Activated naive CD8-positive, alpha-beta T cell treated with anti-CD3 and anti-CD28 coated beads for 36 hours (primary cell): ENCODE results near the gene MGAT1. TPM values are rescaled to one million over a fixed set of nuclear protein-coding genes. Genes with fewer than 3 reads are reported as not detected.
A peak's percentile ranks its signal among the peaks of the same experiment; 100 is the strongest.

Experiments
- DNase-seq: peaks from one replicate; pipeline ENCODE4 v3.0.0; 2021
- H3K27ac Mint-ChIP-seq: one replicate; pipeline ENCODE4 v1.8.0; 2022; ENCODE audit warnings: mild to moderate bottlenecking, moderate library complexity, mixed read lengths
- H3K27me3 Mint-ChIP-seq: one replicate; pipeline ENCODE4 v1.8.0; 2022; ENCODE audit warnings: mild to moderate bottlenecking, mixed read lengths
- H3K36me3 Mint-ChIP-seq: one replicate; pipeline ENCODE4 v1.8.0; 2021; ENCODE audit warnings: mild to moderate bottlenecking, mixed read lengths
- H3K4me1 Mint-ChIP-seq: one replicate; pipeline ENCODE4 v1.8.0; 2021; ENCODE audit warnings: mixed read lengths
- H3K4me3 Mint-ChIP-seq: one replicate; pipeline ENCODE4 v1.8.0; 2022; ENCODE audit warnings: mild to moderate bottlenecking, moderate library complexity, mixed read lengths
- H3K9me3 Mint-ChIP-seq: one replicate; pipeline ENCODE4 v1.8.0; 2022; ENCODE audit warnings: mixed read lengths
- total RNA-seq, 2 experiments: library from RNA; stranded (reverse); gene quantifications; one replicate each; pipeline ENCODE4 v1.2.3, GENCODE V29; 2021

MGAT1 gene
- total RNA-seq = 100 to 1,000 TPM in 1 of 2 experiments, 10 to 100 TPM in 1; 99.1 to 101 TPM

DNA sequence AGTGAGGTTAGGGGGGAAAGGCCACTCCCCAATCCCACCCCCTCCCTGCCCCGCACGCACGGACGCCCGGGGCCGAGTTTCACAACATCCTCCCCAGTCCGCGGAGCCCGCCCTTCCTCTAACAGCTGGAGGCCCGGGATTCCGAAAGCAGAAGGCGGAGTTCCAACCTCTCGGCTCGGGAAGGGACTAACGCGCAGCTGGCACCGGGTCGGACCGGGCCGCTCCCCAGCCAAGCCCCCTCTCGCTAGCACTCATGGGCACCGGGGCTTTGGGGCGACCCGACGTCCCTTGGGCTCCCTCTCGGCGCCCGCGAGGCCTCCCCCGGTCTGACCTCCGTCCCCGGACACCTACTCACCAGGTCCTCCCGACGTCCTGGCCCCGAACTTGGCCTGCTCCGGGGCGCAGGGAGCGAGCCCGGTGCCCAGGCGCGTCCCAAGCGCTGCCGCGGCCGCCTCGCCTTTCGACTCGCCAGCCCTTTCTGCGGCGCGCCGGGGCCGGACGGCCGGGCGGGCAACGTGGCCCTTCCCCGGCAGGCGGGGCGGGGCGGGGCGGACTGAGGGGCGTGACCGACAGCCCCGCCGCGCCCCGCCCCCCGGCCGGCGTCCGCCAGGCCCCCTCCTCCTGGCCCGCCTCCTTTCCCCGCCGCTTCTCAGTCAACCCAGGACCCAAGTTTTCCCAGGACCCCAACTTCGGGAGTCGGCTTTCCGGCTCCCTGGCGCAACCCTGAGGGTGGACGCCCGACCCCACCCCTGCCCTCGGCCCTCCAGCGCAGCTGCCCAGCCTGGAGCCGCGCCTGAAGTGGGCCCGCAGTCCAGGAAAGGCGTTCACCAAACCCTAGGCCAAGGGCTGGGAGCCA is at the start of gene MGAT1:
Gene MGAT1, minus strand, starts transcription at position 482 of the 856 bp plus-strand sequence. CDS start 9,835 bp downstream, outside the sequence.
- Mint-ChIP-seq H3K36me3 (peaks cover 66% of the 10 kb centered on the region), H3K27ac (peak within 1 kb of the TSS; percentile 91), H3K4me1 (peaks cover 74% of the 10 kb centered on the region), H3K27me3 (no peaks in the 10 kb centered on the region), H3K4me3 (peak within 1 kb of the TSS; percentile 90), H3K9me3 (no peaks in the 10 kb centered on the region)
- peak; percentile 84 for DNase-seq

DNA sequence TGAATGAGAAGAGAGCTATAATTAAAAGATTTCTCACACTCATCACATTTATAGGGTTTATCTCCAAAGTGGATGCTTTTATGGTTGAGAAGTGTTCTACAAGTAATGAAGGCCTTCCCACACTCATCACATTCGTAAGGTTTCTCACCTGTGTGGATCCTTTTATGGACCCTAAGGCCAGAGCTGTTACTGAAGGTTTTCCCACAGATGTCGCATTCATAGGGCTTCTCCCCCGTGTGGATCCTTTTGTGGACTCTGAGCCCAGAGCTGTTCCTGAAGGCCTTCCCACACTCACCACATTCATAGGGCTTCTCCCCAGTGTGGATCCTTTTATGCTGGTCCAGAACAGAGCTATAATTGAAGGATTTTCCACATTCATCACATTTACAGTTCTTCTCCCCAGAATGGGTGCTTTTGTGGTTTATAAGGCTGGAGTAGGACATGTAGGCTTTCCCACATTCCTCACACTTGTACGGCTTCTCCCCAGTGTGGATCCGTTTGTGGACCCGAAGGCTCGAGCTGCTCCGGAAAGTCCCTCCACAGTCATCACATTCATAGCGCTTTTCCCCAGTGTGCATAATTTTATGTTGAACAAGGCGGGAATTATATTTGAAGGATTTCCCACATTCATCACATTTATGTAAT is 48.0 kb upstream of the MGAT1 start:
- Mint-ChIP-seq H3K4me3 (no peak overlapping the region), H3K9me3 (peaks cover 42% of the 10 kb centered on the region), H3K36me3 (peaks cover 80% of the 10 kb centered on the region), H3K27ac (no peak overlapping the region), H3K4me1 (peaks cover 4% of the 10 kb centered on the region), H3K27me3 (no peaks in the 10 kb centered on the region)
- DNase-seq = no peak

- H3K27me3 Mint-ChIP-seq = no peaks in the 10 kb centered on the region
- peaks cover 42% of the 10 kb centered on the region for H3K9me3 Mint-ChIP-seq
- DNase-seq = no peak
- H3K36me3 Mint-ChIP-seq = peaks cover 79% of the 10 kb centered on the region
- H3K4me3 Mint-ChIP-seq = no peak overlapping the region
- peaks cover 4% of the 10 kb centered on the region for H3K4me1 Mint-ChIP-seq
- no peak overlapping the region for H3K27ac Mint-ChIP-seq
Observed at GRCh38 chr5:180849827-180850226, 47.2 kb upstream of the MGAT1 start.

- H3K27me3 Mint-ChIP-seq = no peaks in the 10 kb centered on the region
- peaks cover 42% of the 10 kb centered on the region for H3K9me3 Mint-ChIP-seq
- peaks cover 79% of the 10 kb centered on the region for H3K36me3 Mint-ChIP-seq
- peaks cover 4% of the 10 kb centered on the region for H3K4me1 Mint-ChIP-seq
- H3K27ac Mint-ChIP-seq = no peak overlapping the region
- no peak for DNase-seq
- no peak overlapping the region for H3K4me3 Mint-ChIP-seq
Observed at GRCh38 chr5:180848878-180849277, 46.3 kb upstream of the MGAT1 start.

GRCh38 chr5:180848265-180848664 is 45.7 kb upstream of the MGAT1 start:
- no peak for DNase-seq
- peaks cover 76% of the 10 kb centered on the region for H3K36me3 Mint-ChIP-seq
- peaks cover 42% of the 10 kb centered on the region for H3K9me3 Mint-ChIP-seq
- no peak overlapping the region for H3K27ac Mint-ChIP-seq
- H3K4me1 Mint-ChIP-seq = peaks cover 4% of the 10 kb centered on the region
- no peaks in the 10 kb centered on the region for H3K27me3 Mint-ChIP-seq
- no peak overlapping the region for H3K4me3 Mint-ChIP-seq

GRCh38 chr5:180847026-180847425 is 44.4 kb upstream of the MGAT1 start:
- H3K9me3 Mint-ChIP-seq = peaks cover 44% of the 10 kb centered on the region
- H3K27ac Mint-ChIP-seq = no peak overlapping the region
- no peaks in the 10 kb centered on the region for H3K27me3 Mint-ChIP-seq
- H3K36me3 Mint-ChIP-seq = peaks cover 64% of the 10 kb centered on the region
- H3K4me1 Mint-ChIP-seq = peaks cover 4% of the 10 kb centered on the region
- H3K4me3 Mint-ChIP-seq = no peak overlapping the region
- no peak for DNase-seq

DNA sequence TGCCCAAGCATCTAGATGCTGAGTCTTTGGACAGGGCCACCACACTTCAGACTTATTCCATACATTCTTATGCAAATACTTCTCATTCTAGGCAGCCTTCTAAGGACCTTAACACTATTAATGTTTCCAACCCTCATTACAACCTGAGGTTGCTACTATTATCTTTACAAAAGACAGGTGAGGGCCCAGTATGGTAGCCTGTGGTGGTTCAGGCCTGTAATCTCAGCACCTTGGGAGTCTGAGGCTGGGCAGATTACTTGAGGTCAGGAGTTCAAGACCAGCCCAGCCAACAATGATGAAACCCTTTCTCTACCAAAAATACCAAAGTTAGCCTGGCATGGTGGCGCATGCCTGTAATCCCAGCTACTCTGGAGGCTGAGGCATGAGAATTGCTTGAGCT is 42.3 kb upstream of the MGAT1 start:
- H3K9me3 Mint-ChIP-seq = peaks cover 28% of the 10 kb centered on the region
- peaks cover 43% of the 10 kb centered on the region for H3K36me3 Mint-ChIP-seq
- no peak overlapping the region for H3K27ac Mint-ChIP-seq
- DNase-seq = no peak
- peaks cover 4% of the 10 kb centered on the region for H3K4me1 Mint-ChIP-seq
- no peak overlapping the region for H3K4me3 Mint-ChIP-seq
- no peaks in the 10 kb centered on the region for H3K27me3 Mint-ChIP-seq

DNA sequence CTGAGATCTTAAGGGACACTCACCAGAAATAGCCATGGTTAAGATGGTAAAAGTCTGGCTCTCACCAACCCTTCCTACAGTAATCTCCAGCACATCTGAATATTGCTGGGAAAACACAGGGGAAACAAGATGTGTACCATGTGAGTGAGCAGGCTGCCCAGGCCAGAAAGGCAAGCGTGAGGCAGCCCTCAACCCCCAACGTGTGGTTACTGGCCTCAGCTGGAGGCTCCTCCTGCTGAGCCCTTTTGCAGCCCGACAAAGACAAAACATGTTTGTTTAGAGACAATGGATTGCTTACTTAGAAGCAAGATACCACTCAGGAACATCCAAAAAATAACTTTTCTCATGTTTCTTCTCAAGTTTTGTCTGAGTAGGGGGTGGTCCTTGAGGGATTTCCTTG is 41.8 kb upstream of the MGAT1 start:
- peaks cover 4% of the 10 kb centered on the region for H3K4me1 Mint-ChIP-seq
- no peak overlapping the region for H3K27ac Mint-ChIP-seq
- no peaks in the 10 kb centered on the region for H3K27me3 Mint-ChIP-seq
- H3K9me3 Mint-ChIP-seq = peaks cover 25% of the 10 kb centered on the region
- no peak overlapping the region for H3K4me3 Mint-ChIP-seq
- no peak for DNase-seq
- peaks cover 40% of the 10 kb centered on the region for H3K36me3 Mint-ChIP-seq

- peaks cover 7% of the 10 kb centered on the region for H3K9me3 Mint-ChIP-seq
- H3K36me3 Mint-ChIP-seq = peaks cover 6% of the 10 kb centered on the region
- no peaks in the 10 kb centered on the region for H3K27me3 Mint-ChIP-seq
- no peak overlapping the region for H3K27ac Mint-ChIP-seq
- peaks cover 4% of the 10 kb centered on the region for H3K4me1 Mint-ChIP-seq
- no peak for DNase-seq
- H3K4me3 Mint-ChIP-seq = no peak overlapping the region
Observed at GRCh38 chr5:180839935-180840334, 37.3 kb upstream of the MGAT1 start.

DNA sequence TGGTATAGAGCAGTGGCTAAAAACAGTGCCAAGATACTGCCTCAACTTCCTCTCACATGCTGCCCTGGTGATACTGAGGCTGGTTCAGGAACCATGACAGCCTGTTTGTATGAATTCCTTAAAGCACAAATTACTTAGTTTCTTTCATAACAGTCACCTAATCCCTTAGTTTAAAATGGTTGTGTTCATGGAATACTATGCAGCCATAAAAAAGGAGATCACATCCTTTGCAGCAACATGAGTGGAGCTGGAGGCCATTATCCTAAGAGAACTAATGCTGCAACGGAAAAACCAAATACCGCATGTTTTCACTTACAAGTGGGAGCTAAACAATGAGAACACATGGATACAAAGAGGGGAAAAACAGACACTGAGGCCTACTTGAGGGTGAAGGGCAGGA is 36.6 kb upstream of the MGAT1 start:
- H3K4me3 Mint-ChIP-seq = no peak overlapping the region
- H3K36me3 Mint-ChIP-seq = peaks cover 12% of the 10 kb centered on the region
- peaks cover 7% of the 10 kb centered on the region for H3K9me3 Mint-ChIP-seq
- H3K4me1 Mint-ChIP-seq = peaks cover 9% of the 10 kb centered on the region
- H3K27me3 Mint-ChIP-seq = no peaks in the 10 kb centered on the region
- H3K27ac Mint-ChIP-seq = no peak overlapping the region
- no peak for DNase-seq

GRCh38 chr5:180837478-180837877 is 34.9 kb upstream of the MGAT1 start:
- H3K27me3 Mint-ChIP-seq = no peaks in the 10 kb centered on the region
- peaks cover 7% of the 10 kb centered on the region for H3K9me3 Mint-ChIP-seq
- peaks cover 20% of the 10 kb centered on the region for H3K36me3 Mint-ChIP-seq
- DNase-seq = no peak
- peaks cover 24% of the 10 kb centered on the region for H3K4me1 Mint-ChIP-seq
- no peak overlapping the region for H3K27ac Mint-ChIP-seq
- H3K4me3 Mint-ChIP-seq = no peak overlapping the region

DNA sequence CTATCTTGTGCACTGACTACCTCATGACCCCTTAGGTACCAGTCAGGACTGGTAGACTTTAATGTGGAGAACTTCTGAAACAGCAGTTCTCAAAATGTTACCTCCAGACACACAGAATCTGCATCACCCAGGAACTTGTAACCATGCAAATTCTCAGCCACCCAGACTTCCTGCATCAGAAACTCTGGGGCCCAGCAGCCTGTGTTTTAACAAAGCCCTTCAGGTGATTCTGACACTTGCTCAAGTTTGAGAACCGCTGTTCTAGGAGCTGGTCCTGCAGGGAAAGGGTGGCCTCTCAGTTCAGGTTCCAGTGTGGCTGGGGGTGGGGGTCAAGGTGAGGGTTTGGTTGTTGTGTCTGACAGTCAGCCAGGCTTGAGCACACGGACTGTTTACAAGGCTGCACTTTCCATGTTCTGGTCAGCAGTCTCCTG is 30.0 kb upstream of the MGAT1 start:
- Mint-ChIP-seq H3K4me3 (peak overlapping the region; percentile 98), H3K4me1 (peaks cover 39% of the 10 kb centered on the region), H3K36me3 (peaks cover 40% of the 10 kb centered on the region), H3K27ac (peak overlapping the region; percentile 99), H3K27me3 (no peaks in the 10 kb centered on the region), H3K9me3 (peaks cover 6% of the 10 kb centered on the region)
- peak; percentile 45 for DNase-seq

DNA sequence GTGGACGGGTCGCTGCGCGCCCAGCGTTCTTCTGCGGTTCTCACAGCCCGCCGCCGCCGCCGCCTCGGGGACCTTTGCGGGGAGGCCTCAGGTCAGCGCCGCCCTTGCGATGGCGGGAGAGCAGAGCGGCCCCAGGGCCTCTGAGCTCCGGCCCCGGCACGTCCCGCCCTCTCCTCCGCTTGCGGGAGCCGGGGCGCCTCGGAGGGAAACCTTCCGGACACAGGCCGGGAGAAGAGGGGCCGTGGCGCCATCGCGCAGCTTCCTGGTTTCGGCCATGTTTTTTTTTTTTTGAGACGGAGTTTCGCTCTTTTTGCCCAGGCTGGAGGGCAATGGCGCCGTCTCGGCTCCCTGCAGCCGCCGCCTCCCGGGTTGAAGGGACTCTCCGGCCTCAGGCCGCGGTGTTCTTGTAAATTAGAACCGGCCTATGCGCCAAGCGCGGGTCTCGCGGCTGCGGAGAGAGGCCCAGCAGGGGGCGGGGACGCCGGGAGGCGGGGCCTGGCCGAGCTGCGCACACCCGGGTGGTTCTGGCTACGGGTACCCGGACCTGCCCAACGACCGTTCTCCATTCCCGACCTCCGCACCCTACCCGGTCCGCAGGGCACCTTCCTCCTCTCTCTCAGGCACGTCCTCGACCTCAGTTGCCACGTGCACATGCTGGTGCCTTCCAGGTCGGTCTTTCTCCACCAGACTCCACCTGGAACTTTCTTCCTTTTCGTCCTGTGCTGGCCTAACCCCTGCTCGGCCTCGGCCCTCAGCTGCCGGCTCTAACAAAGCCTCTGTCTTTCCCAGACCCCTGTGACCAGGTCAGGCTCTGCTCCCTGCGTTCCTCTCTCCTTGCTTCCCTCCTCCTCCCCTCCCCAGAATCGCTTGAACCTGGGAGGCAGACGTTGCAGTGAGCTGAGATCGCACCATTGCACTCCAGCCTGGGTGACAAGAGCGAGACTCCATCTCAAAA is 28.8 kb upstream of the MGAT1 start:
- peaks cover 37% of the 10 kb centered on the region for H3K4me1 Mint-ChIP-seq
- H3K27ac Mint-ChIP-seq = peak overlapping the region; percentile 99
- H3K36me3 Mint-ChIP-seq = peaks cover 41% of the 10 kb centered on the region

DNA sequence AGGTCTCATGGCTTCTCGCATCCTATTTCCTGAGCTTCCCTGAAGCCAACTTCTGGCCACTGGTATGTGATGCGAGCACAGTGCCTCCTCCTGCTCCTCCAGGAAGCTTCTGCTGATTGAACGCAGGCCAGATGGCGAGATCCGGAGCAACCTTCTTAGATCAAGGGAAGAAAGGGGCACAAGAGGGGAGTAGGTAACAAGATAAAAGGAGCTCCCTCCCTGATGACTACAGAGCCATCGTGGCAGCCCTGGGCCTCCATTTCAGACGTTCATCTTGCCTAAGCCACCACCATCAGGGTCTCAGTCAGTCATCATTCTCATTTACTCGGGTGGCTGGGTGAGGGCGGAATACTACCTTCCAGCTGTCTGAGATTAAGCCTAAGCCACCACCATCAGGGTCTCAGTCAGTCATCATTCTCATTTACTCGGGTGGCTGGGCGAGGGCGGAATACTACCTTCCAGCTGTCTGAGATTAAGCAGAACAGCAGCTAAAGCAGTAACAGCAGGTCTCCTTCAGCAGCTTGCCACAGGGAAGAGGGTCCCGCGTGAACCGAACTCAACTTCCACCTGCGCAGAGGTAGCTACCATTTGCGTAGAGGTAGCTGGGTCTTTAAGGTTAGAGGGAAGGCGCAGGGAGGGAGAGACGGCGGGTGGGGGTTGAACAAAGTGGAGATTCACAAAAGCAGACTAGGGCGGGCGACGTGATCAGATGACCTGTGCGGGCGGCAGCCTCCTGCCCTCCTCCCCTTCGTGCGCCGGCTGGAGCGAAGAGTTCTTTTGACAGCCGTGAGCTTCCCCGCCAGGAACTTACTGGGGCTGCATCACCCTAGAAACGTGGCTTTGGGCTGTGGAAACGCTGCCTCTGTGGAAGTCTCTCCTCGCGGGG is 27.9 kb upstream of the MGAT1 start:
- Mint-ChIP-seq H3K27me3 (no peaks in the 10 kb centered on the region), H3K9me3 (peaks cover 6% of the 10 kb centered on the region), H3K4me3 (peak overlapping the region; percentile 98), H3K36me3 (peaks cover 42% of the 10 kb centered on the region), H3K4me1 (peaks cover 40% of the 10 kb centered on the region), H3K27ac (peak overlapping the region; percentile 99)
- DNase-seq = no peak

More for the DNA sequence above, 28.8 kb upstream of the MGAT1 start:
- H3K9me3 Mint-ChIP-seq = peaks cover 6% of the 10 kb centered on the region
- DNase-seq = peak; percentile 82
- peak overlapping the region; percentile 98 for H3K4me3 Mint-ChIP-seq
- no peaks in the 10 kb centered on the region for H3K27me3 Mint-ChIP-seq
